Fibroblast of gingiva (primary cell): Measurements from ENCODE around the gene SEMA5A.
"Not testable (repeated sequence)": the region's sequence is repeated elsewhere in the genome, so short reads cannot be mapped to it uniquely, and the experiment has no call there.

Source experiments
- DNase-seq: peaks from one replicate; pipeline ENCODE4 v3.0.0-alpha.2; 2011; ENCODE audit warnings: low read depth

SEMA5A gene

DNA sequence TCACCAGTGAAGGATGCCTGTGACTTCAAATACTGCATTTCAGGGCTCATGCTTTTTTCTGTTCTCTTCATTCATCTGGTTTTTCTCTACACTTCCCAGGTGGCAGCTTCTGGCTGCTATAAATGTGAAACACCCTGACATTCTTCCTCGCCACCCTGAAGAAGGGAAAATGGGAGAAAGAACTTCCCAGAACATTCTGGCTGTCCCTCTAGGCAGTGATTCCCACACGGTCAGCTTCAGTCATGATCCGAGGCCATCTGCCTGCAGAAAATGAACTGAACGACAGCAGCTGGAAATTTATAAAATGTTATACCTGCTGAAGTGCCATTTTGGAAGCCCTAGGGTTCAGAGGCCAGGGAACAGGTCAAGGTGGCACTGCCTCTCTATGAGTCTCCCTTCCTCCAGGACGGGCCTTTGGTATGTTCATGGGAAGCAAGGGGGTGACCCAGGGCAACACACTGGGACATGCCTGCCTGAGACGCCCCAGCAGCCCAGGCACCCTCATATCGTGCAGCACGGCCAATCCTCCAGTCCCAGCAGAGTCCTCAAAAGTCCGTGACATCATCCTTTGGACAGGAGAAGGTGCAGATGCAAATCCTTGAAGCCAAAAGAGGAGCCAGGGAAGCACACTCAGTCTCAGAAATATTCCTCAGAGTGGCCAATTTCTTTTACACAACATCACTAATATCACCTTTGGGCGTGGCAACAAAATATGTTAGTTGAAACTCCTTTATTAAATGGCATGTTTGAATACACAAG lies 107.1 kb downstream of the SEMA5A start:
- DNase-seq: no peak

DNA sequence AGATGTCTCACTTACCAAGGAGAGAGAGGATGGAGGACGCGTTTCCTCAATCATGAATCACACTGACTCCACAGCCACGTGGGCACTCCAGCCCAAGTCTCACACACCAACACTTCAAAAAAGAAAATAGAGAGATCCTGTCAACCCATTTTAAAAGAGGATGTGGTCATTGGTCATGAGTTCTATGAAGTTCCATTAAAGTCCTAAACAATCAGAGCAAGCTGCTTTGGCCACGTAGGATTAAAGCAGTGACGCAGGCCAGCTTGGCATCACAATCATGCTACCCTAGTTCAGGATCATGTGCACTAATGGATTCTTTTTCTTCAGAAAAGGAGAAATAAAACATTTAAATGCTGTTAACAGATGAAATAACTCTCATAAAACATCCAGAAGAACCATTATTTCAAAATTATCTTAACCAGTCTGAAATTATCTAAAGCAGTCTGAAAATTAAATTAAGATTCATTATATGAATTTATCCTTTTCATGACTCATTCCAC lies 108.1 kb downstream of the SEMA5A start:
- peak; percentile 41 for DNase-seq

DNA sequence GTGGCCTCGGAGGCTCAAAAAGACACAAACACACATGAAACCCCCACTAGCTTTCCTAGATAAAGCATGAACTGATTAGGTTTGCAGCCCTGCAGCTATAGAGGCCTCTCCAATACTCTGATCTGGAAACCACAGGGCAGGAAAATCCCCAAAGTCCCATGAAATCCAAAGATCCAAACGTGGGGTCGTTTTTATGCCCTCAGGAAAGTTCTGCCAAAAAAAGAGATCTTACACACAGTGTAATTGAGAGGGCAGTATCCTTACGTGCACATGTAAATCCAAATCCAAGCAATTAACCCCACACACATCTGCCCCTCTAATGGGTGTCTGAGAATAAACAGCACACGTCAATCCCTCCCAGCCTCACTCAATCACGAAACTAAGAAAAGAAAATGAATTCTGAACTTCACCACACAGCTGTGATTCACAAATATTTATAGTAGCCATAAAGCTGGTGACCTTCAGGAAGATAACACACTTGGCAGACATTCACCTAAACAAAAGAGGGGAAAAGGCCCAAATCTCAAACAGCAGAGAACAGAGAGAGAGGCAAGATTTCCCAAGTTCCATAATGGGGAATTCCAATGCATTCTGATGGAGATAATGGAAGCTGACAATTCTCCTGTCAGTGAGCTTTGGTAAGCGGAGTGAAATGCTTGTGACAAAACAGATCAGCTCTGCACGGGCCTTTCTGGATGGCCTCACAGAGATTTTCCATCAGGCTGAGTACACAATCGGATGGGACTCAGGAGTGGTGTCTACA lies 114.2 kb downstream of the SEMA5A start:
- DNase-seq: peak; percentile 29

DNA sequence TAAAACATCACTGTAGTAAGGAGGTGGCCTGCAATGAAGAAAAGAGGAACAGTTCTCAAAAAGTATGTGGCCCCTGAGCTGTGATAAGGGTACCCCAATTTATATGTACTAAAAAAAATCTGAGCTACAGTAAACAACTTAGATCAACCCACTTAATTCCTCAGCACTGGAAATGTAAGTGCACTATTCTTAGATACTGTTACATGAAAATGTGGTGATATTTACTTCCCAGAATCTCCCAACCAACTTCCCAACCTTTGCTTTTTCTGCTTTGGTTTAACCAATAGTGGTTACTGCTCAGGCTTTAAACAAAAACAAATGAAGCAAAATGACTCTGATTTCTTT lies 114.8 kb downstream of the SEMA5A start:
- no peak for DNase-seq

DNA sequence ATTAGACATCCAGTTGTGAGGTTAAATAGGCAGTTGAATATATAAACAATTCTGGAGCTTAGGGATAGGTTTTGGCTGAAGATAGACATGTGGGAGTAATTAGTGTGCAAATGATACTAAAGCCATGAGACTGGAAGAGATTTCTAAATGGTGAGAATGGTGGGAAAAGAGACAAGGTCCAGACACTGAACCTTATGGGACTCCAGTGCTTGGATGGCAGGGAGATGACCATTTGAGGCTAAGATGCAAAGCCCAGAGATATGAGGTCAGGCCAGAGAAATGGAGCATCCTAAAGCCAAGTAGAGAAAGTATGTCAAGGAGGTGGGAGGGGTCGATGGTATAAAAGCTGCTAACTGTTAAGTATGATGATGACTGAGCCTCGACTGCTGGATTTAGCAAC lies 115.6 kb downstream of the SEMA5A start:
- peak; percentile 38 for DNase-seq

DNA sequence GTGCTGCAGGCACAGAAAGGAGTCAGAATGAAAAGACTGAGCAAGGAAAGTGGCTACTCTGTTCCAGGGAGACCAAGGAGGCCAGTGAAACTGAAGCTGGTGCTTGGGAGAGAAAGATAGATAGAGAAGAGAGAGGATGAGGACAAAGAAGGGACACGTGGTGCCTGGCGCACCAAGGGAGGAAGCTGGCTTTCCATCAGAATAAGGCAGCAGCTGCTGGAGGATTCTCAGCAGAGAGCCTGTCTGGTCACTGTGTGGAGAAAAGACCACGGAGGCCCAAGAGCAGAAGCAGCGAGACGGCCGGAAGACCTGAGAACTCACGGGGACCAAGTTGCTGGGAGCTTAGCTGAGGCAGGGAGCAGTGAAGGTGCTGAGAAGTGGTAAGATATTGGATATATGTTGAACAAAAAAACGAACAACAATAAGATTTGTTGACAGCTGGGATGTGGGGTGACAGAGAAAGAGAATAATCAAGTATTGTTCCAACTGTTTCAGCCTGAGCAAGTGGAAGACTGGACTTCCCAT lies 116.1 kb downstream of the SEMA5A start:
- DNase-seq: no peak

DNA sequence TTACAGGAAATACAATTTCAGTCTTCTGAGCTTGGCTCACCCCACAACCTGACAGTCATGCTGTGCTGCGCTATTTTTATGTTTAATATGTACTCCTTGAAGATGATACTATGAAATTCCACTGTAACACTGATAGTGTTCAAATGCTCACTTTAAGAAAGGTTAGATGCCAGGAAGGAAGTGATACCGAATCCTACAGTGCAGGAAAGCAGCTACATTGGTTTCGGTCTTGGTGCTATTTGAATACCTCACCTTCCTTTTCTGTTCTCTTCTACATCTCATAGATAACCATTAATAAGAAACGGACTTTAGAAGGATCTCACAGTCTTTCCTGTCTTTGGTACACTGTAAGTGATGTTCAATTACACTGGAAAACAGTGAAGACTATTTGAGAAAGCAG lies 117.6 kb downstream of the SEMA5A start:
- no peak for DNase-seq

DNA sequence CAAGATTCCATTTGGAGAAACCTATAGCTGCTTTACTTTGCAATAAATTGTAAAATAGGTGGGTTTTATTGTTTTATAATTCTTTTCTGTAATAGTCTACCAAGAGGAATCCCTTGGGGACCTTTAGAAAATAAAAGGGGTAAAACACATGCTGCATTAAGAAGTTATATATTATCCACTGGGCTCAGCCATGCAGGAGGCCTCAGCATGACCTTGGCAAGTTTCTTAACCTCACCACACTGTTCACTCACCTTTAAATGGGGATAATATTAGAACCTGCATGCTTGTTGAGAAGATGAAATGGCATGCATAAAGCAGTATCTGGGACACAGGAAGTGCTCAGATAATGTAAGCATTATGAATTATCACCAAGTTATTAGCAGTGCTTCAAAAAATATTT lies 120.2 kb downstream of the SEMA5A start:
- no peak for DNase-seq

DNA sequence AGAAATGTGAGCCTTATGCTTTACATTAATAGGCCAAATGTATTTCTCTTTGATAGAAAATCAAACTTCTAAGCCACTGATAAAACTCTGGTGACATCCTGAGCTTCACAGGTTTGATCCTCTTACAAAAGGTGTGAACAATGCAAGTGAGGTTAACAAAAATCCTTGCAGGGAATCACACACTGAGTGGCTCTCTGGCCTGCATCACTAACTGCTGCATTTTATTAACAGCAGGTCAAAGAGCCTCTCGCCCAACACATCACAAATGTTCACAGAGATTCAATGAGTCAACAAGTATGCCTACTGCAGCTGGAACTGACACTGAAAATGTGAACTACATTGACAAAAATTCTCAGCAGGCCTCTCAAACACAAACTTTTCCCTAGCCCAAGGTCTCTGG lies 122.3 kb downstream of the SEMA5A start:
- peak; percentile 54 for DNase-seq

DNA sequence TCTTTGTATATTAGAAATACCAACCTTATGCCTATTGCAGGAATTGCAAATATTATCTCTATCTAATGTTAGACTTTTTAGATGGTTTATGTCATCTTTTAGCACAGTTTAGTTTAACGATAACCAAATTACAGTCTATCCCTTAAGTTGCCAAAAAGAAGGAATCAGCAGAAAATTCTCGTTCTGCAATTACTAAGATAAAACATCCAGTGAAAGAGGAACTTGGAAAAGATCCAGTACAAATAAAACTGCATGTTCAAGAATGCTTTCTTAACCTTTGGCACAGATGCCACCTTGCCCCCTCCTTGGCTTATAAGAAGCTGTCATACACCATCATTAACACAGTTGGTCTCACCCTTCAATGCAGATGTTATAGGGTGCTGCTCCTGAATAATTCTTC lies 124.0 kb downstream of the SEMA5A start:
- no peak for DNase-seq

DNA sequence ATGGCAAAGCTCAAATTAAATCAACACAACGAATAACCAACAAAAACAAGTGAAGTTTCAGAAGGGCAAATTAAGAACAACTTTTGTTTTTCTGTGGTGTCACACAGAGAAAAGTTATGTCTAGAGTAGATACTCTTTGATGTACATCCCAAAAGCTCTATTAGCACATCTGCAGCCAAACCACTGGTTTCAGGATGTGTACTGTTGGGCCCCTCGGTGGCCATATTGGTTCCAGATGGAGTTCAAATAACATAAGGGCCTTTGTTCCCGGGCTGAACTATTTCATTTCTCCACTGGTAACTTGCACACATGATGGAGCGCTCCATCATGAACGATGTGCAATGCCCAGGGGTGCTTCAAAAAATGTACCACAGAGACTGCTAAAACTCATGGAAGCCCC lies 126.1 kb downstream of the SEMA5A start:
- no peak for DNase-seq

DNA sequence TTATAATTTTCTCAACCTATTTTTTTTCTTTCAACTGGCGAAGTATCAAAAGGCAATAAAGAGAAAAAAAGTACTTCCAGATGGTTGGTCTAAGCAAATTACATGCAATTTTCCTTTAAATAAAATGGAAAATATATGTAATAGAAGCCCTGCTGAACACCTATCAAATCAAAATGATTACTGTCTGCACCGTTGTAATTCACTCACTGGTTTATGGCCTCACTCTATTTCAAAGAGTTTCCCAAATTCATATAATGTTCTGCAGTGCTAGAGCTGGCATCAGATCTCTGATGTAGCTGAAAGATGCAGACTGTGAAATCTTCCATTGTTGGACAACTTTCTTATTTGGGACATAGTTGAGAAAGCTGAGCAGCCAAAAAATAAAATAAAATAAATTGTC lies 130.3 kb downstream of the SEMA5A start:
- no peak for DNase-seq

DNA sequence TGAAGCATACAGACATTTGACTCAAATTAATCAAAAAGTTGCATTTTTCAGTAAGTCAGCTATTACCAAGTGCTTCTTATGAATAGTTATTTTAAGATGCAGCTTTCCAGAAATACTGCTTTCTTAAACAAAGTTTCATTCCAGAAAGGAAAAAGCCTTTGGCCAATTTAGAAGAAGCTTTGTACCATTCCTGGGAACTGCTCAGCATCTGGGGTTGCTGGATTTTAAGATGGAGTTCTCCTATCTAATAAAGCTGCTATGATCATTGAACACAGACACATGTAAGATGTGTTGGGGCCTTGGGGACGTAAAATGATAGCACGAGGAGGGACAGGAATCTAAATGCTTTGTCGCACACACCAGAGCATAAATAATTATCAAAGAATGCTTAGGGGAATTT lies 130.8 kb downstream of the SEMA5A start:
- DNase-seq: no peak

DNA sequence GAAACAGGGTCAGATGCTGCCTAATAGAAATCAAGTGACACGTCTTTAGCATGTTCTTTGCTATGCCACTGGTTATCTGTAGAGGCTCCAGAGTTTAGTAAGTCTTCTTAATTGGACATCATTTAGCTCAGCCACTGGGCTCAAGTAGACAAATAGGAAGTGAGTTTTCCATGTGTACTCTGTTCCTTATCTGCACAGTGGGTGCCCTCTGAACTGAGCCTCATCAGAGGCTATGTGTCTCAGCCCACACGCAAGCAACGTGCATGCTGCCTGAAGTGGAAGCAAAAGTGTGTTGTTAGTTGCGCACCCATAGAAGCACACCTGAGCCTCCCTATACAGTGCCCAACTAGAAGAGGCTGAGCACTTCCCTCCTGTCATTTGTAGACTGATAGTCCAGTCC lies 134.7 kb downstream of the SEMA5A start:
- no peak for DNase-seq

DNA sequence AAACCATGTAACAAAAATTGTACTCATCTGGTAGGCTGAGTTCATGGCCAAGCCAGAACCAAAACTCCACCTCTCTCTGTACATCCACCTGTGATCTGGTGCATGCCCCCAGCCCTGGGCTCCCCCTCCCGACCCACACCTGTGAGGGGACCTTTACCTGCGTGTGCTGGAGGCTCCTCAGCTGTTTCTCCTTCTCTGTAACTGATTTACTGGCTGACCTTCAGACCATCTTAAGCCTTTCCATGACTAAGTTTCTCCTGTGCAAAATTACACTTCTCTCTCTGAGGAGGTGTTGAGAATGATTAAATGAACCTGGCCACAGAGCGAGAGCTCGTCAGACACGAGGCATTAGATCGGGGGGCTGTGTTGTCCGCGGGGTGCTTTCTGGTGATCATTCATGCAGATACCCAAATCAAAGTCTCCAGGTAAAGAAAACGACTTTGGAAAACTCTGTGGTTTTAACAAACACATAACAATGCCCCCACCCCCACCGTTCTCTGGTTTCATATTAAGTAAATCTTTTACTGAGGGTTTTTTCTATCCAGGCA lies 136.4 kb downstream of the SEMA5A start:
- DNase-seq: no peak

DNA sequence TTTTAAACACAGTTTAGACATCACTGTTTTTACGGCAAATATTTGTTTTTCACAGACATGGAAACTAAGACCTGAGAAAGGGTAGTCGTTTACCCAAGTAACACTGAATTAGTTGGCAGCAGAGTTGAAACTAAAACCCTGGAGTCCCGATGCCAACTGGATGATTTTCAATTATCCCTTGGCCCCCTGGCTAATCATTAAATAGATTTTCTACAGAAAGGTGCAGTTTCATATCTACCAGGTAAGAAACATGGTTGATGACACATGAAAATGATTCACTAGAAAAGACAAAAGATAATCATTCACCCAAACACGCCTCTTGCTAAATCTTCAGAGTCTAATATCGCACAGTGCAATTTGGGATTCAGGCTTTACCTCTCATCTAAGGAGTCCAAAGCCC lies 136.9 kb downstream of the SEMA5A start:
- no peak for DNase-seq

DNA sequence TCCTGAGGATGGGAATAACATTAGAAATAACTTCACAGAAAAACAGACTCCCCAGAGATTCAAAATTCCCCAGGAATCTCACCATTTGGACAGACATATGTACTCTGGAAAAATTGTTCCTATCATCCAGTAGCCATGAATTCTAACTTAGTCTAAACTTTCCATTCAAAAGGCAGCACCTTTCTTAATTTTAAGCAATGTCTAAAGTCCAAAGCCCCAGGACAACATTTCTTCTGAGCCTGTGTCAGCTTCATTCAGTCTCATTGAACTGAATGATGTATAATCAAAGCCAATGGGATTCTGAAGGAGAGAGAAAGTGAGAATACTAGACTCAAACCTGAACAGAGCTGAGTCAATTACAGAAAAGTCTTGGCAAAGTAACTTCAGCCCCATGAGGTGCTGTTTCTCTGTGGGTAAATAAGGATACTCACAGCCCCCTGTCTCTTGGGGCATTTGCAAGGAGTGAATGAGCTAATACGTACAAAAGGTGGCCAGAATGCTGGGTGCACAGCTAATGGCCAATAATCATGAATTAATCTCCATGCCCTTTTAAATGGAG lies 140.6 kb downstream of the SEMA5A start:
- no peak for DNase-seq

DNA sequence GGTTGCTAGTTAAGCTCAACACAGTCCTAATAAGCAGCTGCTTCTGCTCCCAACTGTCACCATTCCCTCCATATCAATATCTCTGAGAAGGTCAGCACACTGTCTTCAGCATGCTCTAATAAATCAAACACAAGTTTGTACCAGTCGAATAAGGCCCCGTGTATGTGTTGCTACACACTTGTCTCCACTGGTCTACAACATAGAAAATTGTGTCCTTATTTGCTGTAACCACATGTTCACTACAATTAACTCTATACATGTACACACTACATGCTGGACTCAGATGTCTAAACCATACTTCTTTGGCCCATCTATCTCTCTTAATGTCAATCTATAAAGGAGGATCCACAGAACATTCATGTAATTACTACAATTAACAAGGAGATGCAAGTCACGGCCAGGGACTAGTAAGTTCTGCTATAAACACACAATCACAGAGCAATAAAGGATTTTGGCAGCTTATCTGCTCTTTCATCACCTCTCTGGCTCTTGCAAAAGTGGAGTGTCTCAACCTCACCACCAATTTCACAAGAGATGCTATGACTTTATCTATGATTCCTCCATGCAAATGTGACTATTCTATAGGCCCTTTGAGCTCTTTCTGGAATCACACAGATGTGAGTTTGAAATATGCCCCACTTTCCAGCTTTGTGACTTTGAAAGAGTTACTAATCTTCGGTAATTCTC lies 143.9 kb downstream of the SEMA5A start:
- peak; percentile 75 for DNase-seq

DNA sequence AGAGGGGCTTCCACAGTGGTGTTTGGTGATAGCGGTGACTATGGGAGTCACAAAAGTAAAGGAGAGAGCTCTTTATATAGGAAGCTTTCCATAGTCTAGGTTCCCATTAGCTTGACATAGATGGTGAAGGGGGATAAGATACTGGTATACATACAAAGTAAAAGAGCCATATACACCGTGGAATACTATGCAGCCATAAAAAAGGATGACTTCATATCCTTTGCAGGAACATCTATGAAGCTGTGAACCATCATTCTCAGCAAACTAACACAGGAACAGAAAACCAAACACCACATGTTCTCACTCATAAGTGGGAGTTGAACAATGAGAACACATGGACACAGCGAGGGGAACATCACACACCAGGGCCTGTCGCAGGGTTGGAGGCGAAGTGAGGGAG lies 146.1 kb downstream of the SEMA5A start:
- DNase-seq: not testable (repeated sequence)

DNA sequence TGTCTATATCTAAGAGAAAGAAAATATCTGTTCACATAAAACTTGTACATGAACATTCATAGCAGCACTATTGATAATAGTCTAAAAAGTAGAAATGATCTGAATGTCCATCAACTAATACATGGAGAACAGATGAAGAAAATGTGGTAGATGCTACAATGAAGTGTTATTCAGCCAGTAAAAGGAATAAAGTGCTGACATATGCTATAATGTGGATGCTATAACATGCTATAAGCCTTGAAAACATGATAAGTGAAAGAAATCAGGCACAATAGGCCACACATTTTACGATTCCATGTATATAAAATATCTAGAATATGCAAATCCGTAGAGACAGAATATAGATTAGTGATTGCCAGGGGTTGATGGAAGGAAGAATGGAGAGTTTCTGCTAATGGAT lies 146.8 kb downstream of the SEMA5A start:
- DNase-seq: no peak

DNA sequence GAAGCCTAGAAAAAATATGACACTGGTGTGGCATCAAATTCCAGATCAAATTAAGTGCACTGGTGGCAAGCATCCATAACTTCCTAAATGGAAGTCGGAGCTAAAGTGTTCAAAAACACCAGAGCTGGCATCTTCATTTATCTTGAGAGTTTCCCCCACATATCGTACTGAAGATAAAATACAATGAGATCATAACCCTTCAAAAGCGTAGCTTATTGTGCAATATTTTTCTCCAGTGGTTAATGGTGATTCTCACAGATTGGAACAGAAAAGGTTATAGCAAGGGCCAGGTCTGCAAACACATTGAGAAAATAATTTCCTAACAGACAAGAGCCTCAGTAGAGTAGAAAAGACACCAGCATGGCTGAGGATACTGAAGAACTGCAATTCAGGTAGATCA lies 147.6 kb downstream of the SEMA5A start:
- DNase-seq: no peak

DNA sequence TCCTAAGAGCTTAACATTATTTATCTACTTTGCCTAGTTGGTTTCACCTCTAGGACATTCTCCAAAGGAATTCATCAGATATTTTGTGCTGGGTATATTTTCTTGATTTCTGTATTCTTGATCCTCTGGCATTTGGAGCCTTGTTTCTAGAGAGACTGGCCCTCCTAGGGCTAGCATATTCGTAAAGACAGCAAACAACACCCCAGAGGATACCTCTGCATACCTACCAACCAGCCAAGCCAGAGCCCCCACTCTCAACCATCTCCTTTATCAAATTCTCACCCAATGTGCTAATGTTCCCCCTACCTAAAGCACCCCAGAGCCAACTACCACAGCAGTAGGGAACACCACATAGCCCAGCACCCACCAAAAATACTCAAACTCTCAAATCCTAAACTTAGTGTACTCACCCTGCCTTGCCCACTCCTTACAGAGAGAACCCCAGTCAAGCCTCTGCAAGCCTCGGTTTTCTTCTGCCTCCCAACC lies 149.5 kb downstream of the SEMA5A start:
- no peak for DNase-seq
